Trophoblast cell (in vitro differentiated cells and primary cell): ENCODE results near the gene ABCC3.

Experiments used
- DNase-seq, 2 donors: peaks; one replicate each; pipeline ENCODE4 v3.0.0-alpha.2; 2016
- H2AFZ ChIP-seq: 2 replicates; pipeline ENCODE4 v1.6.1; 2013; ENCODE audit warnings: low read length, moderate library complexity, mild to moderate bottlenecking; ENCODE audit not compliant: insufficient read depth, poor library complexity
- H2AK5ac ChIP-seq: 2 replicates; pipeline ENCODE4 v1.6.1; 2013; ENCODE audit warnings: mild to moderate bottlenecking, low read length
- H2BK120ac ChIP-seq: 2 replicates; pipeline ENCODE4 v1.6.1; 2013; ENCODE audit warnings: low read length, mild to moderate bottlenecking, moderate library complexity; ENCODE audit not compliant: insufficient read depth, poor library complexity
- H2BK12ac ChIP-seq: 2 replicates; pipeline ENCODE4 v1.6.1; 2013; ENCODE audit warnings: mild to moderate bottlenecking, low read length, moderate library complexity
- H2BK5ac ChIP-seq: 2 replicates; pipeline ENCODE4 v1.6.1; 2013; ENCODE audit warnings: low read length, low read depth, moderate library complexity, mild to moderate bottlenecking; ENCODE audit not compliant: poor library complexity
- H3K14ac ChIP-seq: 2 replicates; pipeline ENCODE4 v1.6.1; 2013; ENCODE audit warnings: mild to moderate bottlenecking, low read length
- H3K18ac ChIP-seq: 2 replicates; pipeline ENCODE4 v1.6.1; 2013; ENCODE audit warnings: mild to moderate bottlenecking, low read length
- H3K23ac ChIP-seq: 2 replicates; pipeline ENCODE4 v1.6.1; 2013; ENCODE audit warnings: low read length
- H3K27ac ChIP-seq: 2 replicates; pipeline ENCODE4 v1.5.1; 2013; ENCODE audit warnings: low read depth, mild to moderate bottlenecking, inconsistent platforms, low read length, moderate library complexity
- H3K27me3 ChIP-seq: 2 replicates; pipeline ENCODE4 v1.6.1; 2013; ENCODE audit warnings: inconsistent platforms, mild to moderate bottlenecking, low read length, moderate library complexity; ENCODE audit not compliant: insufficient read depth
- H3K36me3 ChIP-seq, 2 experiments: 1 replicate in 1 of 2; 2 replicates in 1 of 2; pipeline ENCODE4 v1.6.1; 2013; ENCODE audit warnings: low read length in 2 of 2, mild to moderate bottlenecking in 2 of 2, moderate library complexity in 1 of 2; ENCODE audit not compliant: insufficient read depth in 2 of 2, control insufficient read depth in 1 of 2
- H3K4ac ChIP-seq: 2 replicates; pipeline ENCODE4 v1.6.1; 2013; ENCODE audit warnings: low read depth, mild to moderate bottlenecking, low read length, moderate library complexity
- H3K4me1 ChIP-seq, 2 experiments: 1 replicate in 1 of 2; 2 replicates in 1 of 2; pipeline ENCODE4 v1.6.1; 2013; ENCODE audit warnings: low read length in 2 of 2, mild to moderate bottlenecking in 2 of 2, moderate library complexity in 1 of 2; ENCODE audit not compliant: insufficient read depth in 2 of 2, control insufficient read depth in 1 of 2
- H3K4me2 ChIP-seq: 2 replicates; pipeline ENCODE4 v1.6.1; 2013; ENCODE audit warnings: inconsistent platforms, mild to moderate bottlenecking, low read length, moderate library complexity
- H3K4me3 ChIP-seq: 2 replicates; pipeline ENCODE4 v1.5.1; 2013; ENCODE audit warnings: mild to moderate bottlenecking, low read depth, low read length, inconsistent platforms
- H3K79me1 ChIP-seq: one replicate; pipeline ENCODE4 v1.6.1; 2013; ENCODE audit warnings: low read length
- H3K79me2 ChIP-seq: 2 replicates; pipeline ENCODE4 v1.6.1; 2013; ENCODE audit warnings: low read length, mild to moderate bottlenecking; ENCODE audit not compliant: control insufficient read depth, insufficient read depth, poor library complexity
- H3K9ac ChIP-seq: 2 replicates; pipeline ENCODE4 v1.6.1; 2013; ENCODE audit warnings: mild to moderate bottlenecking, low read length
- H3K9me3 ChIP-seq: 2 replicates; pipeline ENCODE4 v1.6.1; 2013; ENCODE audit warnings: low read depth, mild to moderate bottlenecking, control low read depth, inconsistent platforms, low read length; ENCODE audit not compliant: insufficient read depth
- H4K12ac ChIP-seq: 2 replicates; pipeline ENCODE4 v1.6.1; 2013; ENCODE audit warnings: low read depth, mild to moderate bottlenecking, low read length, moderate library complexity
- H4K8ac ChIP-seq: 2 replicates; pipeline ENCODE4 v1.6.1; 2013; ENCODE audit warnings: low read depth, mild to moderate bottlenecking, low read length, moderate library complexity
- H4K91ac ChIP-seq: one replicate; pipeline ENCODE4 v1.6.1; 2013; ENCODE audit warnings: low read depth, mild to moderate bottlenecking, low read length, moderate library complexity
- WGBS: extraction: QIAGEN DNeasy Blood & Tissue Kit; methylation state at CpG from one replicate; pipeline ENCODE4 v1.1.7; 2013; ENCODE audit warnings: missing lambda C conversion rate; ENCODE audit not compliant: insufficient read length, insufficient coverage; ENCODE audit errors: extremely low coverage; 5-methylcytosine and 5-hydroxymethylcytosine counted together

The ABCC3 gene

GRCh38 chr17:50621574-50622031 lies 13.1 kb upstream of the ABCC3 start:
- Histone ChIP-seq H2AFZ (no peak overlapping the region), H4K12ac (no peak overlapping the region), H3K27ac (no peak overlapping the region), H3K4ac (no peak overlapping the region), H3K23ac (no peak overlapping the region), H3K9me3 (peaks cover 12% of the 10 kb centered on the region), H3K4me3 (no peak overlapping the region), H2BK120ac (no peak overlapping the region), H3K4me2 (no peak overlapping the region), H4K91ac (no peak overlapping the region), H2BK5ac (no peak overlapping the region), H4K8ac (no peak overlapping the region), H3K9ac (no peak overlapping the region), H3K4me1 (peaks cover 0 to 3% of the 10 kb centered on the region in 2 experiments), H2BK12ac (no peak overlapping the region), H3K14ac (no peak overlapping the region), H3K27me3 (no peaks in the 10 kb centered on the region), H3K79me2 (no peaks in the 10 kb centered on the region), H2AK5ac (no peak overlapping the region), H3K36me3 (no peaks in the 10 kb centered on the region), H3K18ac (no peak overlapping the region), H3K79me1 (no peaks in the 10 kb centered on the region)
- no CpG with 5 or more reads among the region's 16 CpGs for WGBS
- DNase-seq: peak; percentile 15 to 29

GRCh38 chr17:50624321-50624934 lies 10.3 kb upstream of the ABCC3 start:
- Histone ChIP-seq H4K91ac (no peak overlapping the region), H3K9me3 (peaks cover 12% of the 10 kb centered on the region), H3K4me2 (no peak overlapping the region), H3K27ac (no peak overlapping the region), H3K4ac (no peak overlapping the region), H3K4me3 (no peak overlapping the region), H2AFZ (no peak overlapping the region), H3K14ac (no peak overlapping the region), H4K12ac (no peak overlapping the region), H2AK5ac (no peak overlapping the region), H2BK120ac (no peak overlapping the region), H3K79me2 (no peaks in the 10 kb centered on the region), H3K36me3 (no peaks in the 10 kb centered on the region), H3K27me3 (no peaks in the 10 kb centered on the region), H4K8ac (no peak overlapping the region), H3K9ac (no peak overlapping the region), H3K23ac (no peak overlapping the region), H3K18ac (no peak overlapping the region), H2BK5ac (no peak overlapping the region), H2BK12ac (no peak overlapping the region), H3K79me1 (no peaks in the 10 kb centered on the region), H3K4me1 (peaks cover 12 to 15% of the 10 kb centered on the region in 2 experiments)
- DNase-seq: no peak
- no CpG with 5 or more reads among the region's 7 CpGs for WGBS

GRCh38 chr17:50625032-50625871 lies 9.4 kb upstream of the ABCC3 start:
- WGBS: no CpG with 5 or more reads among the region's 19 CpGs
- Histone ChIP-seq H3K4me1 (peaks cover 12 to 15% of the 10 kb centered on the region in 2 experiments), H3K23ac (no peak overlapping the region), H2AFZ (no peak overlapping the region), H3K9ac (no peak overlapping the region), H3K79me2 (no peaks in the 10 kb centered on the region), H3K14ac (no peak overlapping the region), H3K79me1 (no peaks in the 10 kb centered on the region), H2BK12ac (no peak overlapping the region), H3K36me3 (no peaks in the 10 kb centered on the region), H3K4ac (no peak overlapping the region), H2AK5ac (no peak overlapping the region), H3K4me3 (no peak overlapping the region), H3K27ac (no peak overlapping the region), H2BK5ac (no peak overlapping the region), H3K27me3 (no peaks in the 10 kb centered on the region), H3K4me2 (no peak overlapping the region), H4K91ac (no peak overlapping the region), H2BK120ac (no peak overlapping the region), H4K12ac (no peak overlapping the region), H3K9me3 (peaks cover 12% of the 10 kb centered on the region), H4K8ac (no peak overlapping the region), H3K18ac (no peak overlapping the region)
- no peak for DNase-seq

- Histone ChIP-seq H3K79me2 (no peaks in the 10 kb centered on the region), H3K27ac (no peak overlapping the region), H2BK12ac (no peak overlapping the region), H3K4me3 (no peak overlapping the region), H2BK120ac (no peak overlapping the region), H2AFZ (no peak overlapping the region), H4K8ac (no peak overlapping the region), H3K4me2 (no peak overlapping the region), H3K27me3 (no peaks in the 10 kb centered on the region), H2AK5ac (no peak overlapping the region), H3K79me1 (no peaks in the 10 kb centered on the region), H3K9ac (no peak overlapping the region), H2BK5ac (no peak overlapping the region), H3K4ac (no peak overlapping the region), H3K23ac (no peak overlapping the region), H4K91ac (no peak overlapping the region), H3K9me3 (peaks cover 12% of the 10 kb centered on the region), H4K12ac (no peak overlapping the region), H3K4me1 (peaks cover 12 to 15% of the 10 kb centered on the region in 2 experiments), H3K36me3 (no peaks in the 10 kb centered on the region), H3K18ac (no peak overlapping the region), H3K14ac (no peak overlapping the region)
- DNase-seq: peak; percentile 67 to 84
- WGBS: no CpG with 5 or more reads among the region's 19 CpGs
Measured at GRCh38 chr17:50626037-50626574, 8.6 kb upstream of the ABCC3 start.
